ENCODE results near the gene PAMR1.
A peak's percentile ranks its signal among the peaks of the same experiment; 100 is the strongest.
"Not testable (repeated sequence)": the region's sequence is repeated elsewhere in the genome, so short reads cannot be mapped to it uniquely, and the experiment has no call there.

PAMR1 gene

GRCh38 chr11:35525501-35526175, at the start of gene PAMR1:
Gene PAMR1 (minus strand): TSS chr11:35525616. CDS start chr11:35525585, 31 bp downstream.
- peak; percentile 38 for DNase-seq

DNA sequence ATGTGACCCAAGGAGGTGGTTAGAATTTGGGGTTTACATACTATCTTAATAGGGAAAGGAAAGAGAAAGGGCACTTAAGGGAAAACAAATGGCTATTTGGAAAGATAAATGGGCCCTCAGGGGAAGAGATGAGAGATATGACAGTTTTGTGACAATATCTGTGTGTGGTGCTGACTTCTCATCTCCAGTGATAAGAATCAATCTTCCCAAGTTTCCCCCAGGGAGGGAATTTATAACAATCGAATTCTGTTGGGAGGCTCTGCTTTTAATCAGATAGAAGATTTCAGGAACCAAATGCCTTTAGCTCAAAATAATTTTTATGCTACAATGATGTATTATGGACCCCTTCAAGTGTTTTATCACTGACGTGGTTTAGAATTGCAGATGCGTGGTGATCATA, 46.3 kb upstream of the PAMR1 start:
- DNase-seq: no peak

- peak; percentile 14 for DNase-seq
These were observed 42.5 kb upstream of the PAMR1 start for GRCh38 chr11:35567737-35568465.

GRCh38 chr11:35566885-35567284, 41.5 kb upstream of the PAMR1 start:
- no peak for DNase-seq

- DNase-seq: no peak
These were observed 40.8 kb upstream of the PAMR1 start for GRCh38 chr11:35566181-35566580.

GRCh38 chr11:35564245-35564595, 38.8 kb upstream of the PAMR1 start:
- no peak for DNase-seq

DNA sequence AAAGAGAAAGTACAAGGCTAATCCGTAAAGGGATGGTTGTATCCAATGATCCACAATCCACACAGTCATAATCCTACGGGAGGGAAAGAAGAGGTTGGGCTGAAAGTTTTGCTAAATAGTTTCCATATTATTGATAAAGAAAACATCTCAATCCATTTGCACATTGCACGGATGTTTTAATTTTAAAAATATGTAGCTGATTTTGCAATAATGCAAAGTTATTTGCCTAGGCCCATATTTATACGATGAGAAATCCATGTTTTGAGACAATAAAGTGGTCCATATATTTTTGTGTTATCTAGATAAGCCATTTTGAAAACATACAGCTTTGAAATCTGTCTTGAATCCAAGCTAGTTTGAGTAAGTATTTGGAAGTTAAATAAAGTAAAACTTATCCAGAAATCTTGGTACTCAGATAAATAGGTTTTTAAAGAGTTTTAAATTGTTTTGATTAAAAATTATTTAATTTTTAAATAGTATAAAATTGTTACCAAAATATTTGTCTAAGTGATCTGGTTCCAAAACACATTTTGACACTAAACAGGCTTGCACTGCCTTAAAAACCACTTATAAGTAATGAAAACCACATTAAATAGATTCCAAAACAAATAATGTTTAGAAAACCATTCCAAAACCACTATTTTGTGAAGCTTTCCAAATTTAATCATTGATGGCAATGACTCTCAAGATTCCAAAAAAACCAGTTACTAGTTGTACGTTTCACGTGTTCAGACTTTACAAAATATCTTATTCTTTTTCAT, 38.2 kb upstream of the PAMR1 start:
- DNase-seq: no peak

DNA sequence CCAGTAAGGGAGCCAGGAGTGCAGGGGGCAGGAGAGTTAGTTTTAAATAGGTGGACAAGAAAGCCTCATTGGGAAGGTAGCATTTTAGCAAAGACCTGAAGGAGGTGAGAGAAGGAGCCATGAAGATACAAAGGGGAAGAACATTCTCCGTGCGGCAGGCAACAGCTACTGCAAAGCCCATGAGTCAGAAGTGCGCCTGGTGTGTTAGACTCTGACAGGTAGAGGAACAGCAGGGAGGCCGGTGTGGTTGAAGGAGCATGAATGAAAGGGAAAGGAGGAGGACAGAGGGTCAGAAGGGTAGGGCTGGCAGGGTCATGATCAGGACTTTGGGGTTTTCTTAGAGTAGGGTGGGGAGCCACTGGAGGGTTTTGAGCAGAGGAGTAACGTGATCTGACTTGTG, 34.5 kb upstream of the PAMR1 start:
- DNase-seq: no peak

GRCh38 chr11:35558513-35558912, 33.1 kb upstream of the PAMR1 start:
- no peak for DNase-seq

DNA sequence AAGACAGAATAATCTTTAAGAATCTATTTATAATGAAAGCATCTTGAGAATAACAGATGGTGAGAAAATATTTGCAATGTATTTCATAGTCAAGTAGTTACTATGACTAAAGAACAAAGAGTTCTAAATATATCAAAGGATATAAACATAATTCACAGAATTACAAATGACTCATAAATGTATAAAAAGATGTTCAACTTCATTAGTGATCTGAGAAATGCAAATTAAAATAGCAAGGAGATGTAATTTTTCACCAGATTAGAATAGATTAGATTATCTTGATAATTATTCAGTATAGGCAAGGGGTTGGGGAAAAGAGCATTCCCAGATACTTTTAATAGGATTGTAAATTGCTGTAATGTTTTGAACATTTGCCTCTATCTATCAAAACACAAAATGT, 30.1 kb upstream of the PAMR1 start:
- DNase-seq: no peak

- DNase-seq: no peak
These were observed 29.3 kb upstream of the PAMR1 start for GRCh38 chr11:35554491-35555437.

- no peak for DNase-seq
These were observed 28.4 kb upstream of the PAMR1 start for GRCh38 chr11:35553831-35554230.

DNA sequence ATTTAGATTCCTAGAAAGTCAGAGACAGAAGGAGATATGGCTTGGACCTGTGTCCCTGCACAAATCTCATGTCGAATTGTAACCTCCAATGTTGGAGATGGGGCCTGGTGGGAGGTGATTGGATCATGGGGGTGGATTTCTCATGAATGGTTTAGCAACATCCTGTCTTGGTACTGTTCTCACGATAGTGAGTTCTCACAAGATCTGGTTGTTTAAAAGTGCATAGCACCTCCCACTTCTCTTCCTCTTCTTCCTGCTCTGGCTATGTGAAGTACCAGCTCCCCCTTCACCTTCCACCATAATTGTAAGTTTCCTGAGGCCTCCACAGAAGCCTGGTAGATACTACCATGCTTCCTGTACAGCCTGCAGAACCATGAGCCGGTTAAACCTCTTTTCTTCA, 27.6 kb upstream of the PAMR1 start:
- no peak for DNase-seq

GRCh38 chr11:35552616-35553015, 27.2 kb upstream of the PAMR1 start:
- no peak for DNase-seq

- no peak for DNase-seq
These were observed 25.1 kb upstream of the PAMR1 start for GRCh38 chr11:35550374-35551036.

GRCh38 chr11:35549787-35550186, 24.4 kb upstream of the PAMR1 start:
- DNase-seq: no peak

- no peak for DNase-seq
These were observed 23.6 kb upstream of the PAMR1 start for GRCh38 chr11:35548925-35549561.

DNA sequence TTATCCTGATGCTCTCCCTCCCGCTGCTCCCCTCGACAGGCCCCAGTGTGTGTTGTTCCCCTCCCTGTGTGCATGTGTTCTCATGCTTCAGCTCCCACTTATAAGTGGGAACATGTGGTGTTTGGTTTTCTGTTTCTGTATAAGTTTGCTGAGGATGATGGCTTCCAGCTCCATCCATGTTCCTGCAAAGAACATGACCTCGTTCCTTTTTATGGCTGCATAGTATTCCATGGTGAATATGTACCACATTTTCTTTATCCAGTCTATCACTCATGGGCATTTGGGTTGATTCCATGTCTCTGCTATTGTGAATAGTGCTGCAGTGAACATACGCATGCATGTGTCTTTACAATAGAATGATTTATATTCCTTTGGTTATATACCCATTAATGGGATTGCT, 22.6 kb upstream of the PAMR1 start:
- not testable (repeated sequence) for DNase-seq

- DNase-seq: no peak
These were observed 20.9 kb upstream of the PAMR1 start for GRCh38 chr11:35546317-35546716.

GRCh38 chr11:35545391-35546003, 20.1 kb upstream of the PAMR1 start:
- no peak for DNase-seq

DNA sequence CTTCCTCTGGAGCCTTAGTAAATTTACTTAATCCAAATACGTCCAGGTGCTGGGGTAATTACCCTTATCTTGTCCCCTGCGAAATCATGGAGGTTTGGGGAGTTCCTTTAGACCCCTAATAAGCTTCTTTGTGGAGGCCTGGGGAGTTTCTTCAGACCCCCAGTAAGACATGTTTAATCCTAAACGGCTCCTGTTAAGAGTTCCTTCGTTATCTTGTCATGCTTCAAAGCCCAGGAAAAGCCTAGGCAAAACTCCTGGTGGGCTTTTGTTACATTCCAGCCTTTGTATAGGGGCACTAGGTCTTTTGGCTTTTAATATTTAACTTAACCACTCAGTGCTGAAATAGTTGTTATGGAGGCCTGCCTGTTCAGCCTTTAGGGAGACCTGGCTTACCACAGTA, 18.1 kb upstream of the PAMR1 start:
- DNase-seq: no peak

Data from NCI-H146 (cell line).